GM19035 (cell line): Measurements from ENCODE around the gene IMPDH1.
"Not testable (repeated sequence)": the region's sequence is repeated elsewhere in the genome, so short reads cannot be mapped to it uniquely, and the experiment has no call there.

Experiments
- ATAC-seq: cut with Tn5 transposase; IDR thresholded peaks from one replicate; pipeline ENCODE4 v1.9.1; 2021; ENCODE audit not compliant: unreplicated experiment

IMPDH1 gene

GRCh38 chr7:128409596-128410450, at the start of gene IMPDH1:
Gene IMPDH1, minus strand, starts transcription at chr7:128409982. Its CDS starts 81 bp downstream, at chr7:128409901.
- ATAC-seq, result peak; percentile 84

- ATAC-seq, result peak; percentile 44
These were observed 49.7 kb upstream of the IMPDH1 start for GRCh38 chr7:128459394-128459878.

- ATAC-seq, result peak; percentile 10
These were observed 49.2 kb upstream of the IMPDH1 start for GRCh38 chr7:128458956-128459355.

- not testable (repeated sequence) for ATAC-seq
These were observed 47.6 kb upstream of the IMPDH1 start for GRCh38 chr7:128457385-128457784.

GRCh38 chr7:128456255-128456725, 46.5 kb upstream of the IMPDH1 start:
- ATAC-seq, result no peak

GRCh38 chr7:128455543-128456254, 45.9 kb upstream of the IMPDH1 start, which contains the start of gene HILPDA:
Gene HILPDA, plus strand, starts transcription at chr7:128455878. Its CDS starts 1,391 bp downstream, at chr7:128457269.
- peak; percentile 86 for ATAC-seq

GRCh38 chr7:128454808-128455542, 45.2 kb upstream of the IMPDH1 start:
- no peak for ATAC-seq

GRCh38 chr7:128453836-128454804, 44.3 kb upstream of the IMPDH1 start:
- ATAC-seq, result no peak

- ATAC-seq, result no peak
These were observed 42.8 kb upstream of the IMPDH1 start for GRCh38 chr7:128452552-128452951.

GRCh38 chr7:128450913-128451312, 41.1 kb upstream of the IMPDH1 start:
- ATAC-seq, result no peak

- no peak for ATAC-seq
These were observed 40.6 kb upstream of the IMPDH1 start for GRCh38 chr7:128450409-128450808.

- ATAC-seq, result no peak
These were observed 39.0 kb upstream of the IMPDH1 start for GRCh38 chr7:128448751-128449302.

GRCh38 chr7:128447941-128448564, 38.3 kb upstream of the IMPDH1 start:
- no peak for ATAC-seq

GRCh38 chr7:128446306-128446705, 36.5 kb upstream of the IMPDH1 start:
- no peak for ATAC-seq

- ATAC-seq, result no peak
These were observed 34.2 kb upstream of the IMPDH1 start for GRCh38 chr7:128443831-128444600.

GRCh38 chr7:128442356-128442755, 32.6 kb upstream of the IMPDH1 start:
- ATAC-seq, result no peak

- ATAC-seq, result peak; percentile 70
These were observed 27.9 kb upstream of the IMPDH1 start for GRCh38 chr7:128437426-128438332.
